Breast epithelium (tissue), 4 donors: ENCODE results near the gene LDLRAD4. TPM values are rescaled to one million over a fixed set of nuclear protein-coding genes. Genes with fewer than 3 reads are reported as not detected.

ENCODE experiments used
- DNase-seq, 2 donors: peaks; one replicate each; pipeline ENCODE4 v3.0.0-alpha.2; 2019; ENCODE audit warnings: low spot score in 2 of 2
- H3K27ac ChIP-seq, 2 donors: fragments of 200-600 bp; sonication (generic) in 1 of 2; one replicate each; pipeline ENCODE4 v1.5.1; 2016 to 2019; ENCODE audit warnings: mild to moderate bottlenecking in 1 of 2
- H3K27me3 ChIP-seq, 2 donors: fragments of 200-600 bp; sonication (generic) in 1 of 2; one replicate each; pipeline versions ENCODE4 v1.5.1 to v1.6.0; 2017 to 2019; ENCODE audit warnings: control low read depth in 1 of 2, mild to moderate bottlenecking in 1 of 2
- H3K36me3 ChIP-seq: fragments of 200-600 bp; one replicate; pipeline ENCODE4 v1.5.1; 2019
- H3K4me1 ChIP-seq, 2 donors: fragments of 200-600 bp; sonication (generic); one replicate each; pipeline ENCODE4 v1.5.1; 2016 to 2019; ENCODE audit warnings: control low read depth in 1 of 2
- H3K4me3 ChIP-seq, 3 donors: fragments of 200-600 bp; sonication (generic); 1 replicate in 2 of 3; 2 replicates in 1 of 3; pipeline ENCODE4 v1.5.1; 2016 to 2019; ENCODE audit warnings: mild to moderate bottlenecking in 3 of 3, moderate library complexity in 2 of 3
- H3K9me3 ChIP-seq, 2 donors: fragments of 200-600 bp; sonication (generic) in 1 of 2; one replicate each; pipeline ENCODE4 v1.5.1; 2016 to 2019; ENCODE audit warnings: control low read depth in 1 of 2
- POLR2A ChIP-seq: fragments of 450-650 bp; IDR thresholded peaks from one replicate; pipeline ENCODE4 v1.6.1; 2016; ENCODE audit warnings: antibody characterized with exemption, mild to moderate bottlenecking, moderate library complexity
- POLR2AphosphoS5 ChIP-seq, 3 donors: sonication (generic); formaldehyde crosslinking; IDR thresholded peaks; one replicate each; pipeline ENCODE4 v1.6.1; 2017; ENCODE audit warnings: antibody characterized with exemption in 3 of 3
- intact Hi-C: fragments of 100-400 bp; cut with DNase I; formaldehyde crosslinking; loops from one replicate; pipeline ENCODE4 v1.15.1; 2023; ENCODE audit warnings: low total_unique reads
- total RNA-seq, 3 donors: library from RNA; depleted of rRNA; stranded (reverse); fragments of >200 nt; gene quantifications; one replicate each; pipeline ENCODE4 v1.1.0, GENCODE V29; 2016
- TF ChIP-seq, protein P1 (sequence below), 3 donors: fragments of 450-650 bp; IDR thresholded peaks; one replicate each; pipeline ENCODE4 v1.5.1; 2016 to 2017; ENCODE audit warnings: antibody characterized with exemption in 3 of 3, mild to moderate bottlenecking in 3 of 3, moderate library complexity in 3 of 3

LDLRAD4 gene
- total RNA-seq, 3 donors from 2014 or later: 28.5 to 94.3 (median 42.9) TPM

DNA sequence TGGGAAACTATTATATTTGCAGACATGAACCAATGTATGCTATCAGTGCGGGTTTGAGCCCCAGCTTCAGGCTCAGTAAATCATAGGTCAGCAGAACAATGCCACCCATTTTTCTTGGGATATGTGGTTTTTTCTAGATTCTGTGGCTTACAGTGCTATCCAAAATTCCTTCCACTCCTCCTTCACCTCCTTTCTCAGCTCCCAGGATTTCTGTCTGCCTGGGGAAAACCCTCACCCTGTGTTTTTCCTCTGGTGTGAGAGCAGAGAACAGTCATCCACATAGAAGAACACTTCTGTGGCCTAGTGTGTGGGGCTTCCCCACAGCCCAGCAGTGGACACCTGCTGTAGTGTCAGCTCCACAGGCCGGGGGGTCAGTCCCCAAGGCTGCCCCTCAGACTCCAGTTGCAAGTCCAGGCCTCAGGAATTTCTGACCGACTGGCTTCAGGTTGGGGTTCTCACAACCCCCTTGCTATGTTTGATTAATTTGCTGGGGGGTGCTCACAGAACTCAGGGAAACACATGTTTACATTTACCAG is 238.2 kb downstream of the LDLRAD4 start:
- Histone ChIP-seq H3K4me3 (no peak overlapping the region), H3K27ac (no peak overlapping the region), H3K4me1 (no peaks in the 10 kb centered on the region), H3K27me3 (no peaks in the 10 kb centered on the region), H3K9me3 (no peaks in the 10 kb centered on the region), H3K36me3 (no peaks in the 10 kb centered on the region)
- intact Hi-C loops: no loop called here
- TF ChIP-seq, protein P1, sequence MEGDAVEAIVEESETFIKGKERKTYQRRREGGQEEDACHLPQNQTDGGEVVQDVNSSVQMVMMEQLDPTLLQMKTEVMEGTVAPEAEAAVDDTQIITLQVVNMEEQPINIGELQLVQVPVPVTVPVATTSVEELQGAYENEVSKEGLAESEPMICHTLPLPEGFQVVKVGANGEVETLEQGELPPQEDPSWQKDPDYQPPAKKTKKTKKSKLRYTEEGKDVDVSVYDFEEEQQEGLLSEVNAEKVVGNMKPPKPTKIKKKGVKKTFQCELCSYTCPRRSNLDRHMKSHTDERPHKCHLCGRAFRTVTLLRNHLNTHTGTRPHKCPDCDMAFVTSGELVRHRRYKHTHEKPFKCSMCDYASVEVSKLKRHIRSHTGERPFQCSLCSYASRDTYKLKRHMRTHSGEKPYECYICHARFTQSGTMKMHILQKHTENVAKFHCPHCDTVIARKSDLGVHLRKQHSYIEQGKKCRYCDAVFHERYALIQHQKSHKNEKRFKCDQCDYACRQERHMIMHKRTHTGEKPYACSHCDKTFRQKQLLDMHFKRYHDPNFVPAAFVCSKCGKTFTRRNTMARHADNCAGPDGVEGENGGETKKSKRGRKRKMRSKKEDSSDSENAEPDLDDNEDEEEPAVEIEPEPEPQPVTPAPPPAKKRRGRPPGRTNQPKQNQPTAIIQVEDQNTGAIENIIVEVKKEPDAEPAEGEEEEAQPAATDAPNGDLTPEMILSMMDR (IDR thresholded peaks at IDR 0.05): no peak
- TF ChIP-seq POLR2A: no peak
- no peak for TF ChIP-seq POLR2AphosphoS5 (IDR thresholded peaks at IDR 0.05)
- no peak for DNase-seq

DNA sequence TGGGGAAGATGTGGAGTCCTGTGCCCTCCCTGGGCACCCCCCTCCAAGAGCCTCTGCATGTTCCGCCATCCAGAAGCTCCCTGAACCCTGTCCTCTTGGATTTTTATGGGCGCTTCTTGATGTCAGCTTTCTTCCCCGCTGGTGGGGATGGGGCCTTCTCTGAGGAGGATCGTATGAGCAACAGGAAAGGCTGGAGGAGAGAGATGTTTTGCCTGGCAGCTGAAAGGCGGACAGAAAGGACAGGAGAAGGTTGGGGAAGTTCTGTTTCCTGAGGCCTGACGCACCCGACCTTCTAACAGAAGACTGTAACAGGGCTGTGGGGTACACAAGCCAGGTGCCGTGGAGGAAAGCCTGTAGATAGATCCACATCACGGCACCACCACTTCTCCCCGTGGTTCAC is 238.8 kb downstream of the LDLRAD4 start:
- Histone ChIP-seq H3K9me3 (no peaks in the 10 kb centered on the region), H3K27me3 (no peaks in the 10 kb centered on the region), H3K4me1 (no peaks in the 10 kb centered on the region), H3K4me3 (no peak overlapping the region), H3K36me3 (no peaks in the 10 kb centered on the region), H3K27ac (no peak overlapping the region)
- TF ChIP-seq POLR2A: no peak
- intact Hi-C loops: no loop called here
- DNase-seq: no peak

DNA sequence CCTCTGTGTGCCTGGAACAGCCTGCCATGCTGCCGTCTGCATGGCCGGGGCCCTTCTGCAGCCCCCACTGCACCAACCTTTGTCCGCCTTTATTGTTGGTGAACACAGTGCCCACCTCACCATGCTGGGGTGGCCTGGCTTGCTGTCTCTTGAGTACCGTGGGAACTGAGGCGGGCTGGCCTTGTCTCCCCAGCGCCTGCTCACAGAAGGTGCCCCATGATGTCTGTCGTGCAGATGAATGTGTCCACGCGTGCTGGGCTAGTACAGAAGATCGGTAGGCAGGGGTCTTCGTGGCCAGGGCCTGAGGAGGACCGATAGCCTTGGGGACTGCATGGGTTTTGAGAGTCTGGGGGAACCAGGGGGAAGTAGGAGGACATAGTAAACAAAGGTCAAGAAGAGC is 242.4 kb downstream of the LDLRAD4 start:
- no peak for TF ChIP-seq POLR2AphosphoS5 (IDR thresholded peaks at IDR 0.05)
- TF ChIP-seq POLR2A: no peak
- TF ChIP-seq, protein P1 (IDR thresholded peaks at IDR 0.05): no peak
- H3K4me1 ChIP-seq: no peaks in the 10 kb centered on the region
- no peak overlapping the region for H3K27ac ChIP-seq
- DNase-seq: no peak
- intact Hi-C loops: no loop called here
- H3K9me3 ChIP-seq: no peaks in the 10 kb centered on the region
- H3K36me3 ChIP-seq: no peaks in the 10 kb centered on the region
- no peak overlapping the region for H3K4me3 ChIP-seq
- no peaks in the 10 kb centered on the region for H3K27me3 ChIP-seq

GRCh38 chr18:13461469-13461868 is 242.9 kb downstream of the LDLRAD4 start:
- no peaks in the 10 kb centered on the region for H3K36me3 ChIP-seq
- no peak overlapping the region for H3K27ac ChIP-seq
- intact Hi-C loops: no loop called here
- no peaks in the 10 kb centered on the region for H3K4me1 ChIP-seq
- no peaks in the 10 kb centered on the region for H3K9me3 ChIP-seq
- H3K27me3 ChIP-seq: no peaks in the 10 kb centered on the region
- TF ChIP-seq, protein P1 (IDR thresholded peaks at IDR 0.05): no peak
- TF ChIP-seq POLR2AphosphoS5 (IDR thresholded peaks at IDR 0.05) (no peak), POLR2A (no peak)
- no peak for DNase-seq
- H3K4me3 ChIP-seq: no peak overlapping the region

DNA sequence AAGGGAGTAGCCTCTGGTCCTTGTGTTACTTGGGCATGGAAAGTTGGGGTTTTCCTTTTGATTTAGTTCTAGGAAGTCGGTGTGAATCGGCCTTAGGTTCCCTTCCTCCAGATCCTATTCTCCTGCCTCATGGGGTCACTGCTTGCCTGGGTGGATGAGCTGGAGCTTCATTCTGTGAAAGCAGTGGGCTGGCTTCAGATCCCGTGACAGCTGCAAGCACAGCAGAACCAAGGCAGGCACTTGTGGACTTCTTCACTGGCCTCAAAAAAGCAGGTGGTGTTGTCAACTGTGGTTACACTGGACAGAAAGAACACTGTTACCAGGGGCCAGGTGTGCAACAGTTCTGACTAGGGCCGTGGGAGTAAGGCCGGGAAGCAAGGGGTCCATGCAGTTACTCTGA is 243.4 kb downstream of the LDLRAD4 start:
- intact Hi-C loops: no loop called here
- no peak for DNase-seq
- Histone ChIP-seq H3K36me3 (no peaks in the 10 kb centered on the region), H3K9me3 (no peaks in the 10 kb centered on the region), H3K27ac (no peak overlapping the region), H3K4me1 (no peaks in the 10 kb centered on the region), H3K27me3 (no peaks in the 10 kb centered on the region), H3K4me3 (no peak overlapping the region)
- TF ChIP-seq POLR2A (no peak), POLR2AphosphoS5 (IDR thresholded peaks at IDR 0.05) (no peak)
- TF ChIP-seq, protein P1 (IDR thresholded peaks at IDR 0.05): no peak

- TF ChIP-seq, protein P1 (IDR thresholded peaks at IDR 0.05): no peak
- no peak for TF ChIP-seq POLR2AphosphoS5 (IDR thresholded peaks at IDR 0.05)
- TF ChIP-seq POLR2A: no peak
- DNase-seq: no peak
- no peaks in the 10 kb centered on the region for H3K9me3 ChIP-seq
- H3K27ac ChIP-seq: no peak overlapping the region
- H3K4me1 ChIP-seq: no peaks in the 10 kb centered on the region
- intact Hi-C loops: no loop called here
- H3K4me3 ChIP-seq: no peak overlapping the region
- no peaks in the 10 kb centered on the region for H3K36me3 ChIP-seq
- H3K27me3 ChIP-seq: no peaks in the 10 kb centered on the region
Measured at GRCh38 chr18:13462686-13463085, 244.1 kb downstream of the LDLRAD4 start.
